Prostate gland (tissue), 2 donors: Measurements from ENCODE around the gene BLNK. TPM values are rescaled to one million over a fixed set of nuclear protein-coding genes. Genes with fewer than 3 reads are reported as not detected.

Experiments used
- DNase-seq: peaks from one replicate; pipeline ENCODE4 v3.0.0-alpha.2; 2019; ENCODE audit warnings: low spot score
- H3K27ac ChIP-seq, 2 donors: fragments of 200-600 bp; sonication (generic); 2 replicates each; pipeline ENCODE4 v1.5.1; 2017 to 2019
- H3K27me3 ChIP-seq: fragments of 200-600 bp; sonication (generic); replicated peaks from 2 replicates; pipeline ENCODE4 v1.5.1; 2019; ENCODE audit not compliant: insufficient read depth
- H3K36me3 ChIP-seq, 2 donors: fragments of 200-600 bp; sonication (generic); 1 replicate in 1 of 2; 2 replicates in 1 of 2; pipeline versions ENCODE4 v1.5.1 to v1.8.1; 2017 to 2019
- H3K4me1 ChIP-seq: fragments of 200-600 bp; sonication (generic); replicated peaks from 2 replicates; pipeline ENCODE4 v1.5.1; 2019
- H3K4me3 ChIP-seq, 2 donors: fragments of 200-600 bp; sonication (generic); 2 replicates each; pipeline ENCODE4 v1.5.1; 2017 to 2019
- H3K9me3 ChIP-seq: fragments of 200-600 bp; sonication (generic); 2 replicates; pipeline ENCODE4 v1.5.1; 2017
- CTCF ChIP-seq, 4 experiments: fragments of 200-600 bp in 2 of 4; fragments of 450-650 bp in 2 of 4; sonication (generic) in 2 of 4; IDR thresholded peaks; 1 replicate in 3 of 4; 2 replicates in 1 of 4; pipeline ENCODE4 v1.5.1; 2016 to 2019; ENCODE audit warnings: antibody characterized with exemption in 4 of 4, mild to moderate bottlenecking in 2 of 4, moderate library complexity in 2 of 4
- POLR2A ChIP-seq: fragments of 450-650 bp; IDR thresholded peaks from one replicate; pipeline ENCODE4 v1.6.1; 2016; ENCODE audit warnings: antibody characterized with exemption, mild to moderate bottlenecking
- POLR2AphosphoS5 ChIP-seq: sonication (generic); formaldehyde crosslinking; IDR thresholded peaks from one replicate; pipeline ENCODE4 v1.6.1; 2017; ENCODE audit warnings: antibody characterized with exemption
- WGBS: methylation state at CpG from one replicate; pipeline ENCODE4 v1.1.5; 2018; 5-methylcytosine and 5-hydroxymethylcytosine counted together
- intact Hi-C: fragments of 100-400 bp; cut with DNase I; formaldehyde crosslinking; loops from one replicate; pipeline ENCODE4 v1.14.2; 2022
- total RNA-seq, 2 donors: library from RNA; depleted of rRNA; stranded (reverse); fragments of >200 nt; gene quantifications; one replicate each; pipeline ENCODE4 v1.1.0, GENCODE V29; 2016

Gene BLNK
- total RNA-seq, 2 donors from 2014 or later: 4.8 to 8.2 TPM

DNA sequence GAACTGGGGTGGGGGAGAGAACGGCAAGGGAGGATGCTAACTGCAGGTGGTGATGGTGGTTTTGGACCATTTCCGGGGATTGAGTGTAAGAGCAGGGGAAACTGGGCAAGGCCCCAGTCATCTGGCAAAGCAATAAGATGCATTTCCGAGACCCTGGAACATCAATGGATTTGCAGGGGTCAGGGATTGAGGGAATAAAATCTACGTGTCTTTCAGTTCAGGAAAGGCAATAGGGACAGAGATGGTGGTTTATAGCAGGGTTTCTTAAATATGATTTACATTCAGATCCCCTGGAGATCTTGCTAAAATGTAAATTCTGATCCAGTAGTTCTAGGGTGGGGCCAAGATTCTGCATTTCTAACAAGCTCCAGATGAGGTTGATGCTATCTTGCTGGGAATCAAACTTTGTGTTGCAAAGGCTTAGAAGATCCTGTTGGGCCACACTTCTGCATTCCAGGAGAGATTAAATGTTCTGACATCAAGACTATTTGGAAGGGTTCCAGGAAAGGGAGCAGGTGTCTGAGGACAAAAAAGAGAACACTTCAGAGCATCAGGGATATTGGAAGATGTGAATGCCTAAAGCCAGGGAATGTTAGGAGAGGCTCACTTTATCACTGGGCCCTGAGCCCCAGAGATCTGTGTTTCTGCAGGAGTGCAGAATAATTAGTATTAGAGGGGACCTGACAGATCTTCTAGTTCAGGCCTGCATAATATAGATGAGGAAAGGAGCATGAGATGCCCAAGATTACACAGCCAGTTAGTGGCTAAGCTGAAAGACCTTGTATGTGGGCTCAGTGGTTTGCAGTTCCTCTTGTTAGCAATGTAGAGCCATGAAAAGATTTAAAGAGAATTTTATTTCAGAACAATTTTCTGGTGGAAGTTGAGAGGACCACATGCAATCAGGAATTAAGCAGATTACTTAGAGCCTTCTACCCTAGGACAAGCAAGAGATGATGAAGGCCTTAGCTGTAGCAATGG, 32.4 kb downstream of the BLNK start:
- no peak overlapping the region for H3K27ac ChIP-seq
- DNase-seq: no peak

DNA sequence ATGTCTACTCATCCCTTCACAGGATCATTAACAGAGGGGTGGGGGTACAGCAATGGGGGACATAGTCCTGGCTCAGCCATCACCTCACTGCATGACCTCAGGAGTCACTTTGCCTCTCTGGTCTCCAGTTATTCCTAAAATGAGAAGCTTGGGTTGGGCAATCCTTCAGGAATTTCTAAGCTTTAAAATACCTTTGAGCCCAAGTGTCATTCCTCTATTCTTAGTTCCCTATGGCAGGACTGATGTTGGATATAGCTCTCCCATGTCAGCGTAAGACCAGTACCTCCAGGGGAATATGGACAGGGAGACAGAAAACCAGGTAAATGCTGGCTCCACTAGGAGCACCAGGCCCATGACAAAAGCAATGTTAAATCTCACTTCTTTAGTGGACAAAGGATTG, 34.5 kb downstream of the BLNK start:
- TF ChIP-seq POLR2AphosphoS5: no peak
- no peak for TF ChIP-seq POLR2A
- TF ChIP-seq CTCF (IDR thresholded peaks at IDR 0.05): no peak
- no peaks in the 10 kb centered on the region for H3K36me3 ChIP-seq
- 96% methylated on average over 1 of the region's 1 CpG for WGBS
- H3K4me3 ChIP-seq: no peak overlapping the region
- H3K4me1 ChIP-seq: no peaks in the 10 kb centered on the region
- no peak for DNase-seq
- H3K9me3 ChIP-seq: no peaks in the 10 kb centered on the region
- no peak overlapping the region for H3K27ac ChIP-seq
- no peaks in the 10 kb centered on the region for H3K27me3 ChIP-seq
- intact Hi-C loops: no loop called here

More for the DNA sequence above, 32.4 kb downstream of the BLNK start:
- H3K9me3 ChIP-seq: no peaks in the 10 kb centered on the region
- intact Hi-C loops: no loop called here
- H3K27me3 ChIP-seq: no peaks in the 10 kb centered on the region
- no peak overlapping the region for H3K4me3 ChIP-seq
- H3K4me1 ChIP-seq: no peaks in the 10 kb centered on the region
- WGBS: 62% methylated on average over 4 of the region's 4 CpGs
- TF ChIP-seq POLR2AphosphoS5 (no peak), POLR2A (no peak), CTCF (IDR thresholded peaks at IDR 0.05) (no peak)
- H3K36me3 ChIP-seq: no peaks in the 10 kb centered on the region

- WGBS: 93% methylated on average over 6 of the region's 6 CpGs
- TF ChIP-seq POLR2A (no peak), CTCF (IDR thresholded peaks at IDR 0.05) (no peak), POLR2AphosphoS5 (no peak)
- Histone ChIP-seq H3K27ac (no peak overlapping the region), H3K27me3 (no peaks in the 10 kb centered on the region), H3K4me3 (no peak overlapping the region), H3K4me1 (no peaks in the 10 kb centered on the region), H3K9me3 (no peaks in the 10 kb centered on the region), H3K36me3 (no peaks in the 10 kb centered on the region)
- intact Hi-C loops: no loop called here
- no peak for DNase-seq
These were observed 35.3 kb downstream of the BLNK start for GRCh38 chr10:96236090-96236478.

- TF ChIP-seq CTCF (IDR thresholded peaks at IDR 0.05): no peak
- no peak for TF ChIP-seq POLR2A
- no peak for TF ChIP-seq POLR2AphosphoS5
- DNase-seq: no peak
- Histone ChIP-seq H3K36me3 (no peaks in the 10 kb centered on the region), H3K27ac (no peak overlapping the region), H3K27me3 (no peaks in the 10 kb centered on the region), H3K9me3 (no peaks in the 10 kb centered on the region), H3K4me1 (no peaks in the 10 kb centered on the region), H3K4me3 (no peak overlapping the region)
- WGBS: 94% methylated on average over 8 of the region's 8 CpGs
- intact Hi-C loops: no loop called here
These were observed 35.9 kb downstream of the BLNK start for GRCh38 chr10:96235326-96236089.
